WTC11 (cell line): Measurements from ENCODE around the gene B4GALNT1. TPM values are rescaled to one million over a fixed set of nuclear protein-coding genes. Genes with fewer than 3 reads are reported as not detected.

Experiments
- ATAC-seq: fragments of 200-7000 bp; cut with Tn5 transposase; 2 replicates; pipeline ENCODE4 v1.10.0; 2021; ENCODE audit warnings: mild to moderate bottlenecking, moderate library complexity
- CTCF ChIA-PET: fragments of 300-600 bp; sonication (Branson Sonifier 250); formaldehyde crosslinking; loops from one replicate; lab custom pipeline; 2021; ENCODE audit warnings: antibody characterized with exemption; lab: Charles Lee
- POLR2A ChIA-PET: fragments of 350-600 bp; sonication (Branson Sonifier 250); formaldehyde crosslinking; loops from one replicate; lab custom pipeline; 2021; ENCODE audit warnings: antibody characterized with exemption; lab: Charles Lee
- DNase-seq: peaks from one replicate; pipeline ENCODE4 v3.0.0; 2021; ENCODE audit warnings: low spot score
- H3K27ac Mint-ChIP-seq: 2 replicates; pipeline ENCODE4 v1.8.0; 2021; ENCODE audit warnings: mixed read lengths
- H3K27me3 Mint-ChIP-seq: 2 replicates; pipeline ENCODE4 v1.8.0; 2021; ENCODE audit warnings: low read depth, mild to moderate bottlenecking, moderate library complexity, mixed read lengths
- H3K36me3 Mint-ChIP-seq: 2 replicates; pipeline ENCODE4 v1.8.0; 2021; ENCODE audit warnings: mixed read lengths
- H3K4me1 Mint-ChIP-seq: 2 replicates; pipeline ENCODE4 v1.8.0; 2022; ENCODE audit warnings: mixed read lengths
- H3K4me3 Mint-ChIP-seq: 2 replicates; pipeline ENCODE4 v1.8.0; 2021; ENCODE audit warnings: mild to moderate bottlenecking, moderate library complexity, mixed read lengths
- H3K9me3 Mint-ChIP-seq: 2 replicates; pipeline ENCODE4 v1.8.0; 2021; ENCODE audit warnings: mixed read lengths
- ETV6 ChIP-seq: sonication (generic); formaldehyde crosslinking; IDR thresholded peaks from 2 replicates; pipeline ENCODE4 v1.8.1; 2022; ENCODE audit warnings: mild to moderate bottlenecking, missing genetic modification reagents
- FOXP1 ChIP-seq: sonication (generic); formaldehyde crosslinking; IDR thresholded peaks from 2 replicates; pipeline ENCODE4 v1.8.0; 2022; ENCODE audit warnings: missing genetic modification reagents, mild to moderate bottlenecking, moderate library complexity, borderline replicate concordance
- GRHL2 ChIP-seq: fragments of 250-450 bp; sonication (Bioruptor Pico); IDR thresholded peaks from 2 replicates; pipeline ENCODE4 v1.8.0; 2022; ENCODE audit warnings: mild to moderate bottlenecking, moderate library complexity; ENCODE audit not compliant: insufficient replicate concordance, severe bottlenecking
- MYBL2 ChIP-seq: sonication (generic); formaldehyde crosslinking; IDR thresholded peaks from 2 replicates; pipeline ENCODE4 v1.8.1; 2023; ENCODE audit warnings: mild to moderate bottlenecking, moderate library complexity, missing genetic modification reagents
- NFYB ChIP-seq: sonication (generic); formaldehyde crosslinking; conservative IDR thresholded peaks from 2 replicates; pipeline ENCODE4 v1.8.0; 2022; ENCODE audit warnings: low read depth, missing genetic modification reagents
- ZNF317 ChIP-seq: sonication (generic); formaldehyde crosslinking; IDR thresholded peaks from 2 replicates; pipeline ENCODE4 v1.8.1; 2023; ENCODE audit warnings: low read depth, mild to moderate bottlenecking, moderate library complexity, missing genetic modification reagents, borderline replicate concordance
- total RNA-seq: library from RNA; stranded (reverse); gene quantifications from 3 replicates; pipeline ENCODE4 v1.2.3, GENCODE V29; 2021
- TF ChIP-seq, protein P1 (sequence below): fragments of 200-600 bp; IDR thresholded peaks from 2 replicates; pipeline ENCODE4 v1.8.0; 2022; ENCODE audit warnings: antibody characterized with exemption
- TF ChIP-seq, protein P2 (sequence below): fragments of 250-450 bp; sonication (Bioruptor Pico); IDR thresholded peaks from 2 replicates; pipeline ENCODE4 v1.9.0; 2021; ENCODE audit warnings: mild to moderate bottlenecking, borderline replicate concordance
- TF ChIP-seq, protein P3 (sequence below): fragments of 250-450 bp; sonication (Bioruptor Pico); IDR thresholded peaks from 2 replicates; pipeline ENCODE4 v1.9.0; 2021; ENCODE audit warnings: mild to moderate bottlenecking
- TF ChIP-seq, protein P4 (sequence below): fragments of 250-450 bp; sonication (Bioruptor Pico); IDR thresholded peaks from 2 replicates; pipeline ENCODE4 v1.9.0; 2021; ENCODE audit warnings: moderate library complexity, mild to moderate bottlenecking, inconsistent platforms, borderline replicate concordance
- TF ChIP-seq, protein P5 (sequence below): sonication (generic); formaldehyde crosslinking; IDR thresholded peaks from 2 replicates; pipeline ENCODE4 v1.8.0; 2022; ENCODE audit warnings: mild to moderate bottlenecking, missing genetic modification reagents
- TF ChIP-seq, protein P6 (sequence below): fragments of 250-450 bp; sonication (Bioruptor Pico); conservative IDR thresholded peaks from 2 replicates; pipeline ENCODE4 v1.9.0; 2021; ENCODE audit warnings: mild to moderate bottlenecking
- TF ChIP-seq, protein P7 (sequence below): sonication (generic); formaldehyde crosslinking; IDR thresholded peaks from 2 replicates; pipeline ENCODE4 v1.8.1; 2023; ENCODE audit warnings: mild to moderate bottlenecking, missing genetic modification reagents, moderate library complexity
- TF ChIP-seq, protein P8 (sequence below): sonication (generic); formaldehyde crosslinking; IDR thresholded peaks from 2 replicates; pipeline ENCODE4 v1.8.0; 2023; ENCODE audit warnings: mild to moderate bottlenecking, missing genetic modification reagents

The B4GALNT1 gene
- total RNA-seq, 1 experiment from 2014 or later, result 1.2 TPM

DNA sequence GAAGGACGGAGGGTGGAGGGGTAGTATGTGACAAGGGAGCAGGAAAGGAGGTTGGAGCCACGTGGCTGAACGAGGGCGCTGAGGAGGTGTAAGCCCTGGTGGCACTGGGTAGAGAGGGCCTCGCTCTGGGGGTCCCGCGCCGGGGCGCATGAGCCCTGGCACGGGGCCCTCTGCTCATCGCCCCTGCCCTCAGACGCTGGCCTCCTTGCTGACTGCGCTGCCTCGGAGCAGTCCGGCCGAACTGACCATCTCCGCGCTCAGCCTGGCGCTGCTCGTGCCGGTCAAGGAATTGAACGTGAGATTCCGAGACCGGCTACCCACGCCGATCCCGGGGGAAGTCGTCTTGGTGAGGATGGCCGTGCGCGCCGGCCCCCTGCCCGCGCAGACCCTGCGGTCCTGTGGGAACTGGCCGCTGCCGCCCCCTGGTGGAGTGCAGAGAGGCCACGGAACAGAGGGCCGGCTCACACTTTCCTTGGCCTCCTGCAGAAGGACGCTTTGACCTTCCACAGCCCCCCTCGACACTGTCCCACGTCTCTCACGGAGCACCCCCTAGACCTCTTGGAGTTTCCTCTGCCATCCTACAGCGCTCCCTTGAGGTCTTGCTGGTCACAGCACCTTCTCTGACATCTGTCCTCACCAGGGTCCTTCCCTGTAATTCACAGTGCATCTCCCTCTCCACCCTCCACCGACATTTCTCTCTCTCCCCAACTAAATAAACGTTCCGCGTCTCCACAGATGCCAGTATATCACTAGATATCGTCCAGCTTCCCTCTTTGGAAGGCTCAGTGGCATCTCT is 11.3 kb downstream of the B4GALNT1 start:
- ATAC-seq (peak; percentile 63), DNase-seq (peak; percentile 77)
- H3K36me3 Mint-ChIP-seq, result peaks cover 2% of the 10 kb centered on the region; the same call in 1 of the 2 replicates
- H3K4me1 Mint-ChIP-seq, result peaks cover 25% of the 10 kb centered on the region
- CTCF ChIA-PET, result interaction anchor here (0.7 to 3.6 kb wide), 12 partner anchors 9 to 135 kb away, joined by 3 to 74 read pairs (median 16); partner anchors contain the start of genes ARHGEF25, B4GALNT1 and PIP4K2C
- POLR2A ChIA-PET, result interaction anchor here (1.0 to 2.3 kb wide), 2 partner anchors 11 to 30 kb away, joined by 3 to 11 read pairs; partner anchors contain the start of gene ARHGEF25
- H3K27me3 Mint-ChIP-seq, result peaks cover 100% of the 10 kb centered on the region
- H3K9me3 Mint-ChIP-seq, result no peaks in the 10 kb centered on the region
- peak overlapping the region; percentile 78 for H3K4me3 Mint-ChIP-seq
- no peak overlapping the region for H3K27ac Mint-ChIP-seq
- TF ChIP-seq, protein P1, sequence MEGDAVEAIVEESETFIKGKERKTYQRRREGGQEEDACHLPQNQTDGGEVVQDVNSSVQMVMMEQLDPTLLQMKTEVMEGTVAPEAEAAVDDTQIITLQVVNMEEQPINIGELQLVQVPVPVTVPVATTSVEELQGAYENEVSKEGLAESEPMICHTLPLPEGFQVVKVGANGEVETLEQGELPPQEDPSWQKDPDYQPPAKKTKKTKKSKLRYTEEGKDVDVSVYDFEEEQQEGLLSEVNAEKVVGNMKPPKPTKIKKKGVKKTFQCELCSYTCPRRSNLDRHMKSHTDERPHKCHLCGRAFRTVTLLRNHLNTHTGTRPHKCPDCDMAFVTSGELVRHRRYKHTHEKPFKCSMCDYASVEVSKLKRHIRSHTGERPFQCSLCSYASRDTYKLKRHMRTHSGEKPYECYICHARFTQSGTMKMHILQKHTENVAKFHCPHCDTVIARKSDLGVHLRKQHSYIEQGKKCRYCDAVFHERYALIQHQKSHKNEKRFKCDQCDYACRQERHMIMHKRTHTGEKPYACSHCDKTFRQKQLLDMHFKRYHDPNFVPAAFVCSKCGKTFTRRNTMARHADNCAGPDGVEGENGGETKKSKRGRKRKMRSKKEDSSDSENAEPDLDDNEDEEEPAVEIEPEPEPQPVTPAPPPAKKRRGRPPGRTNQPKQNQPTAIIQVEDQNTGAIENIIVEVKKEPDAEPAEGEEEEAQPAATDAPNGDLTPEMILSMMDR, result peak; percentile 88
- TF ChIP-seq ZNF317 (CRISPR knock-in tag) (no peak), NFYB (CRISPR knock-in tag) (no peak), MYBL2 (CRISPR knock-in tag) (no peak), FOXP1 (0 out of 2 replicates have a peak, but pooled peaks have one; percentile 26), ETV6 (CRISPR knock-in tag) (no peak), GRHL2 (no peak)
- TF ChIP-seq, protein P2, sequence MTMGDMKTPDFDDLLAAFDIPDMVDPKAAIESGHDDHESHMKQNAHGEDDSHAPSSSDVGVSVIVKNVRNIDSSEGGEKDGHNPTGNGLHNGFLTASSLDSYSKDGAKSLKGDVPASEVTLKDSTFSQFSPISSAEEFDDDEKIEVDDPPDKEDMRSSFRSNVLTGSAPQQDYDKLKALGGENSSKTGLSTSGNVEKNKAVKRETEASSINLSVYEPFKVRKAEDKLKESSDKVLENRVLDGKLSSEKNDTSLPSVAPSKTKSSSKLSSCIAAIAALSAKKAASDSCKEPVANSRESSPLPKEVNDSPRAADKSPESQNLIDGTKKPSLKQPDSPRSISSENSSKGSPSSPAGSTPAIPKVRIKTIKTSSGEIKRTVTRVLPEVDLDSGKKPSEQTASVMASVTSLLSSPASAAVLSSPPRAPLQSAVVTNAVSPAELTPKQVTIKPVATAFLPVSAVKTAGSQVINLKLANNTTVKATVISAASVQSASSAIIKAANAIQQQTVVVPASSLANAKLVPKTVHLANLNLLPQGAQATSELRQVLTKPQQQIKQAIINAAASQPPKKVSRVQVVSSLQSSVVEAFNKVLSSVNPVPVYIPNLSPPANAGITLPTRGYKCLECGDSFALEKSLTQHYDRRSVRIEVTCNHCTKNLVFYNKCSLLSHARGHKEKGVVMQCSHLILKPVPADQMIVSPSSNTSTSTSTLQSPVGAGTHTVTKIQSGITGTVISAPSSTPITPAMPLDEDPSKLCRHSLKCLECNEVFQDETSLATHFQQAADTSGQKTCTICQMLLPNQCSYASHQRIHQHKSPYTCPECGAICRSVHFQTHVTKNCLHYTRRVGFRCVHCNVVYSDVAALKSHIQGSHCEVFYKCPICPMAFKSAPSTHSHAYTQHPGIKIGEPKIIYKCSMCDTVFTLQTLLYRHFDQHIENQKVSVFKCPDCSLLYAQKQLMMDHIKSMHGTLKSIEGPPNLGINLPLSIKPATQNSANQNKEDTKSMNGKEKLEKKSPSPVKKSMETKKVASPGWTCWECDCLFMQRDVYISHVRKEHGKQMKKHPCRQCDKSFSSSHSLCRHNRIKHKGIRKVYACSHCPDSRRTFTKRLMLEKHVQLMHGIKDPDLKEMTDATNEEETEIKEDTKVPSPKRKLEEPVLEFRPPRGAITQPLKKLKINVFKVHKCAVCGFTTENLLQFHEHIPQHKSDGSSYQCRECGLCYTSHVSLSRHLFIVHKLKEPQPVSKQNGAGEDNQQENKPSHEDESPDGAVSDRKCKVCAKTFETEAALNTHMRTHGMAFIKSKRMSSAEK (CRISPR knock-in tag), result no peak
- TF ChIP-seq, protein P3, sequence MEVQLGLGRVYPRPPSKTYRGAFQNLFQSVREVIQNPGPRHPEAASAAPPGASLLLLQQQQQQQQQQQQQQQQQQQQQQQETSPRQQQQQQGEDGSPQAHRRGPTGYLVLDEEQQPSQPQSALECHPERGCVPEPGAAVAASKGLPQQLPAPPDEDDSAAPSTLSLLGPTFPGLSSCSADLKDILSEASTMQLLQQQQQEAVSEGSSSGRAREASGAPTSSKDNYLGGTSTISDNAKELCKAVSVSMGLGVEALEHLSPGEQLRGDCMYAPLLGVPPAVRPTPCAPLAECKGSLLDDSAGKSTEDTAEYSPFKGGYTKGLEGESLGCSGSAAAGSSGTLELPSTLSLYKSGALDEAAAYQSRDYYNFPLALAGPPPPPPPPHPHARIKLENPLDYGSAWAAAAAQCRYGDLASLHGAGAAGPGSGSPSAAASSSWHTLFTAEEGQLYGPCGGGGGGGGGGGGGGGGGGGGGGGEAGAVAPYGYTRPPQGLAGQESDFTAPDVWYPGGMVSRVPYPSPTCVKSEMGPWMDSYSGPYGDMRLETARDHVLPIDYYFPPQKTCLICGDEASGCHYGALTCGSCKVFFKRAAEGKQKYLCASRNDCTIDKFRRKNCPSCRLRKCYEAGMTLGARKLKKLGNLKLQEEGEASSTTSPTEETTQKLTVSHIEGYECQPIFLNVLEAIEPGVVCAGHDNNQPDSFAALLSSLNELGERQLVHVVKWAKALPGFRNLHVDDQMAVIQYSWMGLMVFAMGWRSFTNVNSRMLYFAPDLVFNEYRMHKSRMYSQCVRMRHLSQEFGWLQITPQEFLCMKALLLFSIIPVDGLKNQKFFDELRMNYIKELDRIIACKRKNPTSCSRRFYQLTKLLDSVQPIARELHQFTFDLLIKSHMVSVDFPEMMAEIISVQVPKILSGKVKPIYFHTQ, result no peak
- TF ChIP-seq, protein P4, sequence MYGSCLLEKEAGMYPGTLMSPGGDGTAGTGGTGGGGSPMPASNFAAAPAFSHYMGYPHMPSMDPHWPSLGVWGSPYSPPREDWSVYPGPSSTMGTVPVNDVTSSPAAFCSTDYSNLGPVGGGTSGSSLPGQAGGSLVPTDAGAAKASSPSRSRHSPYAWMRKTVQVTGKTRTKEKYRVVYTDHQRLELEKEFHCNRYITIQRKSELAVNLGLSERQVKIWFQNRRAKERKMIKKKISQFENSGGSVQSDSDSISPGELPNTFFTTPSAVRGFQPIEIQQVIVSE (CRISPR knock-in tag), result no peak
- TF ChIP-seq, protein P5, sequence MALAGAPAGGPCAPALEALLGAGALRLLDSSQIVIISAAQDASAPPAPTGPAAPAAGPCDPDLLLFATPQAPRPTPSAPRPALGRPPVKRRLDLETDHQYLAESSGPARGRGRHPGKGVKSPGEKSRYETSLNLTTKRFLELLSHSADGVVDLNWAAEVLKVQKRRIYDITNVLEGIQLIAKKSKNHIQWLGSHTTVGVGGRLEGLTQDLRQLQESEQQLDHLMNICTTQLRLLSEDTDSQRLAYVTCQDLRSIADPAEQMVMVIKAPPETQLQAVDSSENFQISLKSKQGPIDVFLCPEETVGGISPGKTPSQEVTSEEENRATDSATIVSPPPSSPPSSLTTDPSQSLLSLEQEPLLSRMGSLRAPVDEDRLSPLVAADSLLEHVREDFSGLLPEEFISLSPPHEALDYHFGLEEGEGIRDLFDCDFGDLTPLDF (CRISPR knock-in tag), result no peak
- TF ChIP-seq, protein P6, sequence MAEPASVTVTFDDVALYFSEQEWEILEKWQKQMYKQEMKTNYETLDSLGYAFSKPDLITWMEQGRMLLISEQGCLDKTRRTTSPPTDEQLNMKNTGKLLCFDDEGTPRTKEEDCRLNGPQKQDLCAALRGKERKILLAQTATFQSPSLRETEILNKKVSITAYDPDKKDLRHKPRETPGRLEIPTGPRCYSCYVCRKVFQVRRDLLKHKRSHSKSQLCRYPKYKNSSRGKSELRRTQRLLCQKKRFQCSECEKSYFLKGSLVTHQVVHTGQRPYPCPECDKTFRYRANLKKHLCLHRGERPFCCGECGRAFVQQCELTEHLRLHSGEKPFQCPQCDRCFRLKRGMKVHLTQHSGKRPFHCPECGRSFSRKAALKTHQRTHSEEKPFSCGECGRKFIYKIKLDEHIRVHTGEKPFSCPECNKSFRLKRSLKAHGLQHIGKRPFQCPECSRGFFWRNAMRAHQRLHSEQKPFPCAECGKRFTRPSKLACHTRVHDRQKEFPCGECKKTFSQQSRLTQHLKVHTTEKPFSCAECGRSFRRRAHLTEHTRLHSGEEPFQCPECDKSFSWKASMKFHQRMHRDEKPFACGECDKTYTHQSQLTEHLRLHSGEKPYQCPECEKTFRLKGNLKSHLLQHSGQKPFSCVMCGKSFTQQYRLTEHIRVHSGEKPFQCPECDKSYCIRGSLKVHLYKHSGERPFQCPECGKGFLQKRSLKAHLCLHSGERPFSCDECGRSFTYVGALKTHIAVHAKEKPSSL (CRISPR knock-in tag), result no peak
- TF ChIP-seq, protein P7, sequence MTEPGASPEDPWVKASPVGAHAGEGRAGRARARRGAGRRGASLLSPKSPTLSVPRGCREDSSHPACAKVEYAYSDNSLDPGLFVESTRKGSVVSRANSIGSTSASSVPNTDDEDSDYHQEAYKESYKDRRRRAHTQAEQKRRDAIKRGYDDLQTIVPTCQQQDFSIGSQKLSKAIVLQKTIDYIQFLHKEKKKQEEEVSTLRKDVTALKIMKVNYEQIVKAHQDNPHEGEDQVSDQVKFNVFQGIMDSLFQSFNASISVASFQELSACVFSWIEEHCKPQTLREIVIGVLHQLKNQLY (CRISPR knock-in tag), result no peak
- TF ChIP-seq, protein P8, sequence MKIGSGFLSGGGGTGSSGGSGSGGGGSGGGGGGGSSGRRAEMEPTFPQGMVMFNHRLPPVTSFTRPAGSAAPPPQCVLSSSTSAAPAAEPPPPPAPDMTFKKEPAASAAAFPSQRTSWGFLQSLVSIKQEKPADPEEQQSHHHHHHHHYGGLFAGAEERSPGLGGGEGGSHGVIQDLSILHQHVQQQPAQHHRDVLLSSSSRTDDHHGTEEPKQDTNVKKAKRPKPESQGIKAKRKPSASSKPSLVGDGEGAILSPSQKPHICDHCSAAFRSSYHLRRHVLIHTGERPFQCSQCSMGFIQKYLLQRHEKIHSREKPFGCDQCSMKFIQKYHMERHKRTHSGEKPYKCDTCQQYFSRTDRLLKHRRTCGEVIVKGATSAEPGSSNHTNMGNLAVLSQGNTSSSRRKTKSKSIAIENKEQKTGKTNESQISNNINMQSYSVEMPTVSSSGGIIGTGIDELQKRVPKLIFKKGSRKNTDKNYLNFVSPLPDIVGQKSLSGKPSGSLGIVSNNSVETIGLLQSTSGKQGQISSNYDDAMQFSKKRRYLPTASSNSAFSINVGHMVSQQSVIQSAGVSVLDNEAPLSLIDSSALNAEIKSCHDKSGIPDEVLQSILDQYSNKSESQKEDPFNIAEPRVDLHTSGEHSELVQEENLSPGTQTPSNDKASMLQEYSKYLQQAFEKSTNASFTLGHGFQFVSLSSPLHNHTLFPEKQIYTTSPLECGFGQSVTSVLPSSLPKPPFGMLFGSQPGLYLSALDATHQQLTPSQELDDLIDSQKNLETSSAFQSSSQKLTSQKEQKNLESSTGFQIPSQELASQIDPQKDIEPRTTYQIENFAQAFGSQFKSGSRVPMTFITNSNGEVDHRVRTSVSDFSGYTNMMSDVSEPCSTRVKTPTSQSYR (CRISPR knock-in tag), result no peak
